Loucy (cell line): ENCODE data around the gene PTPRH.

Experiments
- H2AFZ ChIP-seq: fragments of 200-600 bp; sonication (generic); 2 replicates; pipeline ENCODE4 v1.6.0; 2016; ENCODE audit warnings: antibody characterized with exemption, mild to moderate bottlenecking, low read length, moderate library complexity
- H3F3A ChIP-seq: fragments of 200-600 bp; 2 replicates; pipeline ENCODE4 v1.6.0; 2016; ENCODE audit warnings: antibody characterized with exemption, low read depth, mild to moderate bottlenecking
- H3K27me3 ChIP-seq: fragments of 200-600 bp; sonication (generic); 2 replicates; pipeline ENCODE4 v1.6.1; 2014; ENCODE audit warnings: low read length, mild to moderate bottlenecking; ENCODE audit not compliant: insufficient read depth, poor library complexity, severe bottlenecking
- H3K36me3 ChIP-seq: fragments of 200-600 bp; sonication (generic); 2 replicates; pipeline ENCODE4 v1.6.1; 2016; ENCODE audit warnings: low read length; ENCODE audit not compliant: insufficient read depth
- H3K4me1 ChIP-seq: fragments of 200-600 bp; sonication (generic); 2 replicates; pipeline ENCODE4 v1.5.1; 2014; ENCODE audit warnings: low read length, mild to moderate bottlenecking; ENCODE audit not compliant: insufficient read depth, poor library complexity, severe bottlenecking
- H3K4me2 ChIP-seq: fragments of 200-600 bp; sonication (generic); 2 replicates; pipeline ENCODE4 v1.6.0; 2014; ENCODE audit warnings: antibody characterized with exemption, low read length, low read depth, mild to moderate bottlenecking; ENCODE audit not compliant: poor library complexity, severe bottlenecking
- H3K4me3 ChIP-seq: fragments of 200-600 bp; sonication (generic); 2 replicates; pipeline ENCODE4 v1.5.1; 2014; ENCODE audit warnings: low read length, mild to moderate bottlenecking, mixed read lengths; ENCODE audit not compliant: poor library complexity, severe bottlenecking
- H3K79me2 ChIP-seq: fragments of 200-600 bp; sonication (generic); 2 replicates; pipeline ENCODE4 v1.6.1; 2014; ENCODE audit warnings: low read length; ENCODE audit not compliant: insufficient read depth
- H3K9ac ChIP-seq: fragments of 200-600 bp; sonication (generic); 2 replicates; pipeline ENCODE4 v1.6.0; 2014; ENCODE audit warnings: mild to moderate bottlenecking, low read depth, low read length, moderate library complexity; ENCODE audit not compliant: poor library complexity, severe bottlenecking
- H3K9me2 ChIP-seq: fragments of 200-600 bp; sonication (generic); replicated peaks from 2 replicates; pipeline ENCODE4 v1.6.1; 2016; ENCODE audit warnings: low read depth, low read length, mixed read lengths
- H3K9me3 ChIP-seq: fragments of 200-600 bp; sonication (generic); 2 replicates; pipeline ENCODE4 v1.6.1; 2014; ENCODE audit warnings: mild to moderate bottlenecking, antibody characterized with exemption, low read length, low read depth; ENCODE audit not compliant: insufficient read depth
- H4K20me1 ChIP-seq: fragments of 200-600 bp; sonication (generic); 2 replicates; pipeline ENCODE4 v1.6.0; 2014; ENCODE audit warnings: antibody characterized with exemption, low read length, mild to moderate bottlenecking; ENCODE audit not compliant: insufficient read depth, poor library complexity, severe bottlenecking
- EZH2phosphoT487 ChIP-seq: fragments of 200-600 bp; IDR thresholded peaks from 2 replicates; pipeline ENCODE4 v1.6.1; 2018; ENCODE audit warnings: antibody characterized with exemption, mild to moderate bottlenecking, moderate library complexity, borderline replicate concordance
- TF ChIP-seq, protein P1 (sequence below): fragments of 200-600 bp; sonication (generic); conservative IDR thresholded peaks from 2 replicates; pipeline ENCODE4 v1.5.1; 2014; ENCODE audit warnings: mild to moderate bottlenecking, antibody characterized with exemption, low read length

The PTPRH gene

DNA sequence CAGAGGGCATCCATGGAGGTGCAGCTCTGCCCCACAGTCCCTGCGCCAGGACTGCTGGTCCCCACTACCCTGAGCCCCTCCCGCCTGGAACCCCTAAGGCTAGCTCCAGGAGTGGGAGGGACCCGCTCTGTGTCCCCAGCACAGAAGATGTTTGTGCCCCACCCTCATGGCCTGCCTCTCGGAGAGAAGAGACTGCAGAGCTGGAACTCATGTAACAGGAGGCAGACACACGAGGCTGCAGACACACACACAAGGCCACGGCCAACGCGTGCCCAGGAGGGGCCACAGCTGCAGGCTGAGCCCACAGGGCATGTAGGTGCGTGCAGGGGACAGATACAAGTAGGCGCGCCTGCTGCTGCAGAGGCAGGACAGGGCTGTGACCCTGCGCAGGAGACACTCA lies 29.7 kb upstream of the PTPRH start:
- Histone ChIP-seq H3F3A (no peaks in the 10 kb centered on the region), H3K36me3 (peaks cover 96% of the 10 kb centered on the region), H3K4me3 (no peak overlapping the region)

DNA sequence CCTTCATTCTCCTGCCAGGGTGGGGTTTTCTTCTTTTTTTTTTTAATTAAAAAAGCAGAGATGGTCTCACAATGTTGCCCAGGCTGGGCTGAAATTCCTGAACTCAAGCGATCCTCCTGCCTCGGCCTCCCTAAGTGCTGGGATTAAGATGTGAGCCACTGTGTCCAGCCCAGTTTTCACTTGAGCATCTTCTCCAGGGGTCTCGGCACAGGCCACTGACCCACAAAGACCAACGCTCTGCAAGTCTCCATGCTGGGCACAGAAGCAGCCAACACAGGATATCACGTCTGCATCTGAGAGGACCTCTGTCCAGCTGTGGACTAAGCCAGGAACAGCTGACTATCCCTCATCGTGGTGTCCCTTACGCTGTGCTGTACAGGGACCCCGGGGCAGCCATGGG lies 28.7 kb upstream of the PTPRH start:
- Histone ChIP-seq H3K9me3 (no peaks in the 10 kb centered on the region), H3K4me3 (no peak overlapping the region), H2AFZ (no peak overlapping the region), H3K4me2 (no peak overlapping the region), H3K9me2 (no peaks in the 10 kb centered on the region), H3K9ac (no peak overlapping the region), H3K36me3 (peaks cover 96% of the 10 kb centered on the region), H3K79me2 (peaks cover 61% of the 10 kb centered on the region), H3F3A (no peaks in the 10 kb centered on the region), H3K4me1 (no peaks in the 10 kb centered on the region), H4K20me1 (peaks cover 84% of the 10 kb centered on the region), H3K27me3 (no peaks in the 10 kb centered on the region)
- TF ChIP-seq, protein P1, sequence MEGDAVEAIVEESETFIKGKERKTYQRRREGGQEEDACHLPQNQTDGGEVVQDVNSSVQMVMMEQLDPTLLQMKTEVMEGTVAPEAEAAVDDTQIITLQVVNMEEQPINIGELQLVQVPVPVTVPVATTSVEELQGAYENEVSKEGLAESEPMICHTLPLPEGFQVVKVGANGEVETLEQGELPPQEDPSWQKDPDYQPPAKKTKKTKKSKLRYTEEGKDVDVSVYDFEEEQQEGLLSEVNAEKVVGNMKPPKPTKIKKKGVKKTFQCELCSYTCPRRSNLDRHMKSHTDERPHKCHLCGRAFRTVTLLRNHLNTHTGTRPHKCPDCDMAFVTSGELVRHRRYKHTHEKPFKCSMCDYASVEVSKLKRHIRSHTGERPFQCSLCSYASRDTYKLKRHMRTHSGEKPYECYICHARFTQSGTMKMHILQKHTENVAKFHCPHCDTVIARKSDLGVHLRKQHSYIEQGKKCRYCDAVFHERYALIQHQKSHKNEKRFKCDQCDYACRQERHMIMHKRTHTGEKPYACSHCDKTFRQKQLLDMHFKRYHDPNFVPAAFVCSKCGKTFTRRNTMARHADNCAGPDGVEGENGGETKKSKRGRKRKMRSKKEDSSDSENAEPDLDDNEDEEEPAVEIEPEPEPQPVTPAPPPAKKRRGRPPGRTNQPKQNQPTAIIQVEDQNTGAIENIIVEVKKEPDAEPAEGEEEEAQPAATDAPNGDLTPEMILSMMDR: no peak

More for the DNA sequence above, 29.7 kb upstream of the PTPRH start:
- no peaks in the 10 kb centered on the region for H3K4me1 ChIP-seq
- no peak overlapping the region for H3K9ac ChIP-seq
- no peak for TF ChIP-seq EZH2phosphoT487
- TF ChIP-seq, protein P1: no peak
- H3K27me3 ChIP-seq: no peaks in the 10 kb centered on the region
- peaks cover 80% of the 10 kb centered on the region for H4K20me1 ChIP-seq
- H3K9me3 ChIP-seq: no peaks in the 10 kb centered on the region
- no peaks in the 10 kb centered on the region for H3K9me2 ChIP-seq
- no peak overlapping the region for H2AFZ ChIP-seq
- H3K4me2 ChIP-seq: no peak overlapping the region
- H3K79me2 ChIP-seq: peaks cover 61% of the 10 kb centered on the region; the same call in 1 of the 2 replicates

DNA sequence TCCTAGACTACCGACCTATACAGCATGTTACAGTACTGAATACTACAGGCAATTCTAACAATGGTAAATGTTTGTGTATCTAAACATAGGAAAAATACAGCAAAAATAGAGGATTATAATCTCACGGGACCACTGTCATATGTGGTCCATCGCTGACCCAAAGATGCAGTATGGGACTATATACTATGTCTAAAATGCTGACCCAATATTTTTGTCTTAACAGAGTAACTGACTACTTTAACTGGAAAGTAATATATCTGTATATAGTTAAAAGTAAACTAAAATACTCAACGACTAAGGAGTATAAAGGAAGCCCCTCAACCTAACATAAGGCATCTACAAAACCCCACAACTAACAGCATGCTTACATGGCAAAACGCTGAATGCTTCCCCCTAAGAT lies 23.7 kb upstream of the PTPRH start:
- Histone ChIP-seq H3K4me1 (no peaks in the 10 kb centered on the region), H3K27me3 (no peaks in the 10 kb centered on the region), H3K36me3 (peaks cover 96% of the 10 kb centered on the region), H2AFZ (no peak overlapping the region), H3K9me2 (no peaks in the 10 kb centered on the region), H4K20me1 (peaks cover 89% of the 10 kb centered on the region), H3K4me3 (no peak overlapping the region), H3K4me2 (no peak overlapping the region), H3K9me3 (no peaks in the 10 kb centered on the region), H3K79me2 (peaks cover 37% of the 10 kb centered on the region), H3K9ac (no peak overlapping the region), H3F3A (no peaks in the 10 kb centered on the region)
- TF ChIP-seq, protein P1: no peak
- TF ChIP-seq EZH2phosphoT487: no peak
